B cell (primary cell): ENCODE data around the gene CDIPT. TPM values are rescaled to one million over a fixed set of nuclear protein-coding genes. Genes with fewer than 3 reads are reported as not detected.

Source experiments
- ATAC-seq: fragments of 200-7000 bp; cut with Tn5 transposase; one replicate; pipeline ENCODE4 v1.10.0; 2021; ENCODE audit warnings: low read depth, mild to moderate bottlenecking, moderate number of reproducible peaks, moderate library complexity
- CTCF ChIA-PET: fragments of 350-600 bp; sonication (Branson Sonifier 250); formaldehyde crosslinking; loops from one replicate; lab custom pipeline; 2021; ENCODE audit warnings: antibody characterized with exemption, inconsistent platforms; lab: Charles Lee
- POLR2A ChIA-PET: fragments of 350-600 bp; sonication (Branson Sonifier 250); formaldehyde crosslinking; loops from one replicate; lab custom pipeline; 2021; ENCODE audit warnings: antibody characterized with exemption; lab: Charles Lee
- DNase-seq: peaks from one replicate; pipeline ENCODE4 v3.0.0; 2013
- H2AFZ ChIP-seq: 2 replicates; pipeline ENCODE4 v1.6.1; 2012; ENCODE audit warnings: mild to moderate bottlenecking, low read depth, low read length; ENCODE audit not compliant: insufficient read depth, poor library complexity, severe bottlenecking
- H3K27ac ChIP-seq, 2 donors: 1 replicate in 1 of 2; 2 replicates in 1 of 2; pipeline ENCODE4 v1.5.1; 2012 to 2013; ENCODE audit warnings: low read length in 2 of 2, mild to moderate bottlenecking in 2 of 2, moderate library complexity in 1 of 2
- H3K27me3 ChIP-seq, 4 experiments: fragments of 200-600 bp in 1 of 4; sonication (generic) in 1 of 4; replicated peaks in 1 of 4; 1 replicate in 2 of 4; 2 replicates in 2 of 4; pipeline versions ENCODE4 v1.6.1 to v1.7.0; 2013 to 2016; ENCODE audit warnings: low read length in 3 of 4, mild to moderate bottlenecking in 2 of 4, mixed read lengths in 1 of 4, moderate library complexity in 1 of 4; ENCODE audit not compliant: insufficient read depth in 4 of 4, control insufficient read depth in 3 of 4; ENCODE audit errors: control extremely low read depth in 1 of 4
- H3K36me3 ChIP-seq, 2 experiments: replicated peaks in 1 of 2; 1 replicate in 1 of 2; 2 replicates in 1 of 2; pipeline versions ENCODE4 v1.6.1 to v1.7.1; 2013; ENCODE audit warnings: low read length in 1 of 2; ENCODE audit not compliant: insufficient read depth in 2 of 2, control insufficient read depth in 1 of 2; ENCODE audit errors: control extremely low read depth in 1 of 2, extremely low read depth in 1 of 2
- H3K4me1 ChIP-seq, 2 donors: fragments of 200-600 bp in 1 of 2; sonication (generic) in 1 of 2; 1 replicate in 1 of 2; 2 replicates in 1 of 2; pipeline versions ENCODE4 v1.5.1 to v1.6.1; 2013 to 2017; ENCODE audit warnings: low read length in 2 of 2; ENCODE audit not compliant: control insufficient read depth in 2 of 2, insufficient read depth in 2 of 2
- H3K4me2 ChIP-seq: replicated peaks from 2 replicates; pipeline ENCODE3; 2012; ENCODE audit warnings: mild to moderate bottlenecking, low read depth, low read length; ENCODE audit not compliant: poor library complexity, severe bottlenecking
- H3K4me3 ChIP-seq, 5 experiments: fragments of 200-600 bp in 1 of 5; sonication (generic) in 1 of 5; 1 replicate in 3 of 5; 2 replicates in 2 of 5; pipeline versions ENCODE4 v1.5.1 to v1.7.0; 2011 to 2016; ENCODE audit warnings: low read length in 4 of 5, mild to moderate bottlenecking in 4 of 5, low read depth in 2 of 5, control low read depth in 1 of 5, moderate library complexity in 1 of 5; ENCODE audit not compliant: insufficient read depth in 1 of 5; ENCODE audit errors: control extremely low read depth in 1 of 5, extremely low read depth in 1 of 5
- H3K79me2 ChIP-seq: fragments of 200-600 bp; sonication (generic); one replicate; pipeline ENCODE4 v1.6.0; 2016; ENCODE audit warnings: low read length; ENCODE audit not compliant: control insufficient read depth, insufficient read depth
- H3K9ac ChIP-seq: fragments of 200-600 bp; sonication (generic); 2 replicates; pipeline ENCODE4 v1.6.1; 2017; ENCODE audit warnings: mild to moderate bottlenecking, low read length, moderate library complexity
- H3K9me3 ChIP-seq, 3 donors: one replicate each; pipeline versions ENCODE4 v1.6.1 to v1.7.1; 2013; ENCODE audit warnings: low read length in 2 of 3; ENCODE audit not compliant: control insufficient read depth in 2 of 3, insufficient read depth in 1 of 3; ENCODE audit errors: control extremely low read depth in 1 of 3
- H4K20me1 ChIP-seq: 2 replicates; pipeline ENCODE4 v1.6.0; 2012; ENCODE audit warnings: mild to moderate bottlenecking, low read length; ENCODE audit not compliant: insufficient read depth, control insufficient read depth, poor library complexity, severe bottlenecking
- H3K27ac Mint-ChIP-seq: one replicate; pipeline ENCODE4 v1.8.0; 2021; ENCODE audit warnings: mixed read lengths
- H3K27me3 Mint-ChIP-seq: one replicate; pipeline ENCODE4 v1.8.0; 2021; ENCODE audit warnings: mixed read lengths
- H3K4me1 Mint-ChIP-seq: one replicate; pipeline ENCODE4 v1.8.0; 2021; ENCODE audit warnings: mixed read lengths
- H3K4me3 Mint-ChIP-seq: one replicate; pipeline ENCODE4 v1.8.0; 2021; ENCODE audit warnings: mixed read lengths
- H3K9me3 Mint-ChIP-seq: one replicate; pipeline ENCODE4 v1.8.0; 2022; ENCODE audit warnings: mixed read lengths; ENCODE audit not compliant: insufficient read depth
- EZH2 ChIP-seq: IDR thresholded peaks from 2 replicates; pipeline ENCODE4 v1.6.1; 2012; ENCODE audit warnings: borderline replicate concordance, low read depth, mild to moderate bottlenecking, moderate library complexity, low read length; ENCODE audit not compliant: insufficient read depth, poor library complexity, severe bottlenecking
- WGBS: methylation state at CpG from one replicate; pipeline ENCODE4 v1.1.5; 2013; ENCODE audit warnings: missing lambda C conversion rate; ENCODE audit not compliant: insufficient coverage; 5-methylcytosine and 5-hydroxymethylcytosine counted together
- intact Hi-C: fragments of 100-400 bp; cut with micrococcal nuclease; formaldehyde crosslinking; loops from one replicate; pipeline ENCODE4 v1.10.0; 2022
- polyA plus RNA-seq: library from polyadenylated mRNA; depleted of rRNA; stranded (reverse); fragments of >200 nt; gene quantifications from 2 replicates; pipeline ENCODE4 v1.2.3, GENCODE V29; 2012
- total RNA-seq, 2 donors: library from RNA; stranded (reverse); fragments of 120-200 nt in 1 of 2; gene quantifications; 1 replicate in 1 of 2; 2 replicates in 1 of 2; pipeline versions ENCODE4 v1.2.3 to v1.2.4, GENCODE V29; 2013 to 2022
- TF ChIP-seq, protein P1 (sequence below): fragments of 200-600 bp; IDR thresholded peaks from one replicate; pipeline ENCODE4 v1.8.0; 2022; ENCODE audit warnings: antibody characterized with exemption, mild to moderate bottlenecking

CDIPT gene
- total and polyA plus RNA-seq, 2 donors (not counting 1 experiment from before 2014, with no cell fraction given): 51.2 to 63.3 TPM

- TF ChIP-seq, protein P1, sequence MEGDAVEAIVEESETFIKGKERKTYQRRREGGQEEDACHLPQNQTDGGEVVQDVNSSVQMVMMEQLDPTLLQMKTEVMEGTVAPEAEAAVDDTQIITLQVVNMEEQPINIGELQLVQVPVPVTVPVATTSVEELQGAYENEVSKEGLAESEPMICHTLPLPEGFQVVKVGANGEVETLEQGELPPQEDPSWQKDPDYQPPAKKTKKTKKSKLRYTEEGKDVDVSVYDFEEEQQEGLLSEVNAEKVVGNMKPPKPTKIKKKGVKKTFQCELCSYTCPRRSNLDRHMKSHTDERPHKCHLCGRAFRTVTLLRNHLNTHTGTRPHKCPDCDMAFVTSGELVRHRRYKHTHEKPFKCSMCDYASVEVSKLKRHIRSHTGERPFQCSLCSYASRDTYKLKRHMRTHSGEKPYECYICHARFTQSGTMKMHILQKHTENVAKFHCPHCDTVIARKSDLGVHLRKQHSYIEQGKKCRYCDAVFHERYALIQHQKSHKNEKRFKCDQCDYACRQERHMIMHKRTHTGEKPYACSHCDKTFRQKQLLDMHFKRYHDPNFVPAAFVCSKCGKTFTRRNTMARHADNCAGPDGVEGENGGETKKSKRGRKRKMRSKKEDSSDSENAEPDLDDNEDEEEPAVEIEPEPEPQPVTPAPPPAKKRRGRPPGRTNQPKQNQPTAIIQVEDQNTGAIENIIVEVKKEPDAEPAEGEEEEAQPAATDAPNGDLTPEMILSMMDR: no peak
- TF ChIP-seq EZH2: no peak
- 4% methylated on average over 16 of the region's 25 CpGs for WGBS
Observed at GRCh38 chr16:29898804-29899515, 35.9 kb upstream of the CDIPT start.

DNA sequence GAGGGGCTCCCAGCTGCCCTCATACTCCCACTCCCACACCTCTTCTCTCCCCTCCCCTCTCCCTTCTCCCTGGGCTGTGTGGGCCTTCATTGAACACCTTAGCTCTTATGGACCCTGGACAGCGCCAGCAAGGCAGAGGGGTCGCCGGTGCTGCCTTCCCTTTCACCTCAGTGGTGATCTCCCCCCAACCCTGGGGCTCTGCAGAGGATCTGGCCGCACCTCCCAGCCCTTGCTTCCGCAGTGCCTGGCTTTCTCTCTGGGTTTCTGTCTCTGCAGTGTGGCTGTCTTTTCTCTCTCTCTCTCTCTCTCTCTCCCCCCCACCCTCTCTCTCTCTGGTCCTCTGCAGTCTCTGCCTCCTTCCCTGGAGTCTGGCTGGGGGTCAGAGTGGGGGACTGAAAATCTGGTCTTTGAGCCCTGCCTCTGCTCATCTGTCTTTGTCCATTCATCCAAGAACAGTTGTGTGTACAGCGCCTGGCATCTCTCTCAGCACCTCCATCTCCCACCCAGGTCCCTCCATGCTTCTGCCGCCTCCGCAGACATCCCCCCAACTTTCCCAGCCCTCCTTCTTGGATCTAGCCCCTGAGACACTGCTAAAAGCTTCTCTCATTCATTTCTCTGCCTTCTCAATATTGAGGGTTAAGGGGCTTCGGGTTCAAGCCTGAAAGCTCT is 35.2 kb upstream of the CDIPT start:
- peaks cover 15 to 22% of the 10 kb centered on the region in 2 donors for H3K4me1 ChIP-seq
- H2AFZ ChIP-seq: no peak overlapping the region
- peaks cover 0 to 22% (median 0%) of the 10 kb centered on the region in 3 donors for H3K9me3 ChIP-seq
- no peak overlapping the region for H3K27ac Mint-ChIP-seq
- 11% methylated on average over 8 of the region's 9 CpGs for WGBS
- intact Hi-C loops: no loop called here
- H4K20me1 ChIP-seq: no peaks in the 10 kb centered on the region
- peaks cover 0 to 48% (median 25%) of the 10 kb centered on the region in 4 experiments for H3K27me3 ChIP-seq
- H3K4me2 ChIP-seq: no peak overlapping the region
- no peaks in the 10 kb centered on the region for H3K9me3 Mint-ChIP-seq
- no peaks in the 10 kb centered on the region for H3K79me2 ChIP-seq
- H3K27ac ChIP-seq: no peak overlapping the region
- ChIA-PET POLR2A (no interaction called here), CTCF (no interaction called here)
- no peak overlapping the region for H3K4me3 ChIP-seq
- TF ChIP-seq, protein P1: no peak
- TF ChIP-seq EZH2: no peak
- H3K27me3 Mint-ChIP-seq: peaks cover 37% of the 10 kb centered on the region
- H3K9ac ChIP-seq: no peak overlapping the region
- no peak for DNase-seq
- no peaks in the 10 kb centered on the region for H3K36me3 ChIP-seq
- ATAC-seq: no peak
- H3K4me1 Mint-ChIP-seq: peaks cover 3% of the 10 kb centered on the region
- no peak overlapping the region for H3K4me3 Mint-ChIP-seq

More at GRCh38 chr16:29898804-29899515, 35.9 kb upstream of the CDIPT start:
- Histone ChIP-seq H4K20me1 (no peaks in the 10 kb centered on the region), H3K4me2 (peak overlapping the region; percentile 92), H3K36me3 (no peaks in the 10 kb centered on the region), H3K27ac (no peak overlapping the region), H3K9me3 (peaks cover 0 to 22% (median 0%) of the 10 kb centered on the region in 3 donors), H3K9ac (no peak overlapping the region), H2AFZ (no peak overlapping the region), H3K27me3 (peaks cover 0 to 48% (median 25%) of the 10 kb centered on the region in 4 experiments), H3K4me3 (no peak overlapping the region), H3K4me1 (peaks cover 15 to 22% of the 10 kb centered on the region in 2 donors), H3K79me2 (no peaks in the 10 kb centered on the region)
- H3K4me1 Mint-ChIP-seq: peaks cover 3% of the 10 kb centered on the region
- no peak for ATAC-seq
- DNase-seq: no peak
- POLR2A ChIA-PET: no interaction called here
- H3K4me3 Mint-ChIP-seq: no peak overlapping the region
- no peaks in the 10 kb centered on the region for H3K9me3 Mint-ChIP-seq
- CTCF ChIA-PET: no interaction called here
- H3K27me3 Mint-ChIP-seq: peaks cover 37% of the 10 kb centered on the region
- no peak overlapping the region for H3K27ac Mint-ChIP-seq
- intact Hi-C loops: no loop called here
